GM12878 (cell line): ENCODE measurements around the gene GPR108.

Source experiments
- BRCA1 ChIP-seq: IDR thresholded peaks from 2 replicates; pipeline ENCODE4 v1.6.1; 2011; ENCODE audit warnings: low read depth, low read length, improper control_type of control experiment
- E4F1 ChIP-seq: fragments of 450-650 bp; IDR thresholded peaks from 2 replicates; pipeline ENCODE4 v1.6.1; 2018; ENCODE audit warnings: borderline replicate concordance, mild to moderate bottlenecking; ENCODE audit not compliant: partially characterized antibody
- EGR1 ChIP-seq, 2 experiments: IDR thresholded peaks; 1 replicate in 1 of 2; 2 replicates in 1 of 2; pipeline ENCODE4 v1.6.1; 2011 to 2012; ENCODE audit warnings: low read depth in 2 of 2, low read length in 2 of 2, borderline replicate concordance in 1 of 2, mild to moderate bottlenecking in 1 of 2, moderate library complexity in 1 of 2
- EP300 ChIP-seq, 2 experiments: fragments of 150-350 bp in 1 of 2; IDR thresholded peaks; 2 replicates each; pipeline ENCODE4 v1.6.1; 2011 to 2012; ENCODE audit warnings: low read depth in 2 of 2, low read length in 2 of 2, borderline replicate concordance in 1 of 2, improper control_type of control experiment in 1 of 2, inconsistent platforms in 1 of 2; ENCODE audit not compliant: control insufficient read depth in 1 of 2
- EZH2 ChIP-seq: IDR thresholded peaks from 2 replicates; pipeline ENCODE4 v1.6.1; 2012; ENCODE audit warnings: low read depth, mild to moderate bottlenecking, control low read depth, inconsistent platforms, low read length, borderline replicate concordance; ENCODE audit not compliant: control insufficient read depth
- REST ChIP-seq: IDR thresholded peaks from 2 replicates; pipeline ENCODE4 v1.6.1; 2012; ENCODE audit warnings: mild to moderate bottlenecking, low read depth, low read length

GRCh38 chr19:6729573-6730152, 7.7 kb downstream of the GPR108 start:
- TF ChIP-seq E4F1 (no peak), BRCA1 (no peak), EP300 (IDR thresholded peaks at IDR 0.05; ENCODE audit: borderline replicate concordance in 1 of 2, control insufficient read depth in 1 of 2, low read depth in 2 of 2, low read length in 2 of 2) (no peak), REST (no peak), EZH2 (no peak), EGR1 (IDR thresholded peaks at IDR 0.05; ENCODE audit: borderline replicate concordance in 1 of 2, low read depth in 2 of 2, low read length in 2 of 2) (no peak)
